Metanephros (tissue), 1 donor: ENCODE results near the gene ENOX2. TPM values are rescaled to one million over a fixed set of nuclear protein-coding genes. Genes with fewer than 3 reads are reported as not detected.

ENCODE experiments used
- total RNA-seq: library from RNA; depleted of rRNA; stranded (reverse); fragments of >200 nt; gene quantifications from one replicate; pipeline ENCODE4 v1.2.3, GENCODE V29; 2014

ENOX2 gene
- 10.2 TPM for total RNA-seq

GRCh38 chrX:130902783-130903613 is at the start of gene ENOX2:
ENOX2 (minus strand) TSS chrX:130903209; CDS start chrX:130703216, 199,993 bp downstream.

Other genes starting within 250 kb of the ENOX2 start
- 36.8 TPM for gene ARHGAP36, start 155.1 kb upstream of the ENOX2 start, total RNA-seq